Activated CD4-positive, alpha-beta T cell treated with anti-CD3 and anti-CD28 coated beads for 36 hours (primary cell): ENCODE results near the gene SAPCD2. TPM values are rescaled to one million over a fixed set of nuclear protein-coding genes. Genes with fewer than 3 reads are reported as not detected.
"Not testable (repeated sequence)": the region's sequence is repeated elsewhere in the genome, so short reads cannot be mapped to it uniquely, and the experiment has no call there.

Experiments
- ATAC-seq: fragments of 200-7000 bp; cut with Tn5 transposase; one replicate; pipeline ENCODE4 v1.10.0; 2021; ENCODE audit warnings: mild to moderate bottlenecking, moderate library complexity
- CTCF ChIA-PET: fragments of 350-600 bp; sonication (Branson Sonifier 250); formaldehyde crosslinking; loops from one replicate; lab custom pipeline; 2021; ENCODE audit warnings: antibody characterized with exemption; lab: Charles Lee
- POLR2A ChIA-PET: fragments of 350-600 bp; sonication (Branson Sonifier 250); formaldehyde crosslinking; loops from one replicate; lab custom pipeline; 2021; ENCODE audit warnings: antibody characterized with exemption, inconsistent platforms; lab: Charles Lee
- DNase-seq: peaks from one replicate; pipeline ENCODE4 v3.0.0-alpha.2; 2020
- H3K27ac Mint-ChIP-seq: one replicate; pipeline ENCODE4 v1.8.0; 2021; ENCODE audit warnings: mixed read lengths
- H3K27me3 Mint-ChIP-seq: one replicate; pipeline ENCODE4 v1.8.0; 2021; ENCODE audit warnings: mixed read lengths
- H3K36me3 Mint-ChIP-seq: one replicate; pipeline ENCODE4 v1.8.0; 2021; ENCODE audit warnings: low read depth, mixed read lengths
- H3K4me1 Mint-ChIP-seq: one replicate; pipeline ENCODE4 v1.8.0; 2021; ENCODE audit warnings: mixed read lengths
- H3K4me3 Mint-ChIP-seq: one replicate; pipeline ENCODE4 v1.8.0; 2021; ENCODE audit warnings: mild to moderate bottlenecking, moderate library complexity, mixed read lengths
- H3K9me3 Mint-ChIP-seq: one replicate; pipeline ENCODE4 v1.8.0; 2021; ENCODE audit warnings: low read depth, mixed read lengths
- intact Hi-C, 2 experiments: fragments of 100-400 bp; cut with DNase I in 1 of 2; cut with micrococcal nuclease in 1 of 2; formaldehyde crosslinking; loops; one replicate each; pipeline versions ENCODE4 v1.14.2 to v1.15.1; 2022 to 2024; cut with DNase I, micrococcal nuclease
- total RNA-seq, 2 experiments: library from RNA; stranded (reverse); gene quantifications; one replicate each; pipeline ENCODE4 v1.2.3, GENCODE V29; 2021

The SAPCD2 gene
- total RNA-seq, result 1 to 10 TPM; 6.4 to 8.8 TPM

- no peaks in the 10 kb centered on the region for H3K36me3 Mint-ChIP-seq
- peaks cover 9% of the 10 kb centered on the region for H3K4me1 Mint-ChIP-seq
- no peaks in the 10 kb centered on the region for H3K9me3 Mint-ChIP-seq
- DNase-seq (peak; percentile 92), ATAC-seq (peak; percentile 91)
- ChIA-PET POLR2A (interaction anchor here (0.5 to 1.6 kb wide), 4 partner anchors 15 to 117 kb away, joined by 3 to 11 read pairs (median 4); partner anchors contain the start of gene MAN1B1), CTCF (interaction anchor here (0.6 to 4.8 kb wide), 15 partner anchors 10 to 603 kb away, joined by 3 to 32 read pairs (median 4); partner anchors contain the start of genes AJM1 and NPDC1)
- no peaks in the 10 kb centered on the region for H3K27me3 Mint-ChIP-seq
- peak within 1 kb of the TSS; percentile 71 for H3K27ac Mint-ChIP-seq
- intact Hi-C loops, result loop anchor here (1.0 to 2.0 kb wide), 7 partner anchors 14 to 279 kb away; partner anchors contain the start of genes ABCA2 (in 1 of the 2), MAN1B1 (in 1 of the 2), NPDC1 (in 1 of the 2) and TMEM141 (in 1 of the 2)
- peak within 1 kb of the TSS; percentile 71 for H3K4me3 Mint-ChIP-seq
These were observed at the start of gene SAPCD2 for GRCh38 chr9:137070201-137070905. Gene SAPCD2, minus strand, starts transcription at chr9:137070557. Its CDS starts 97 bp downstream, at chr9:137070460.

- not testable (repeated sequence) for DNase-seq, H3K9me3 Mint-ChIP-seq, H3K4me3 Mint-ChIP-seq, H3K36me3 Mint-ChIP-seq, ATAC-seq, H3K27me3 Mint-ChIP-seq, H3K27ac Mint-ChIP-seq
- peaks cover 18% of the 10 kb centered on the region for H3K4me1 Mint-ChIP-seq
- POLR2A ChIA-PET, result interaction anchor here (0.7 to 0.8 kb wide), 2 partner anchors 83 to 97 kb away, joined by 3 to 5 read pairs; no protein-coding TSS in a partner anchor
- intact Hi-C loops, result loop anchor here (1.0 kb wide), 2 partner anchors 105 to 109 kb away; partner anchors contain the start of gene RNF224 (in 2 of the 2)
- CTCF ChIA-PET, result interaction anchor here (0.6 to 1.5 kb wide), 9 partner anchors 11 to 291 kb away, joined by 3 to 7 read pairs (median 3); partner anchors contain the start of genes CYSRT1 and SSNA1
These were observed 47.8 kb upstream of the SAPCD2 start for GRCh38 chr9:137118092-137118603.

GRCh38 chr9:137117269-137117731 lies 46.9 kb upstream of the SAPCD2 start:
- intact Hi-C loops, result no loop called here
- ATAC-seq, result no peak
- Mint-ChIP-seq H3K4me3 (no peak overlapping the region), H3K36me3 (peaks cover 8% of the 10 kb centered on the region), H3K4me1 (peaks cover 17% of the 10 kb centered on the region), H3K9me3 (no peaks in the 10 kb centered on the region), H3K27me3 (no peaks in the 10 kb centered on the region), H3K27ac (no peak overlapping the region)
- DNase-seq, result no peak
- CTCF ChIA-PET, result interaction anchor here (0.7 to 1.5 kb wide), 3 partner anchors 83 to 291 kb away, joined by 3 to 7 read pairs (median 3); no protein-coding TSS in a partner anchor
- POLR2A ChIA-PET, result no interaction called here

GRCh38 chr9:137116728-137117127 lies 46.4 kb upstream of the SAPCD2 start:
- ATAC-seq, result no peak
- CTCF ChIA-PET, result no interaction called here
- DNase-seq, result no peak
- H3K4me1 Mint-ChIP-seq, result peaks cover 13% of the 10 kb centered on the region
- no peaks in the 10 kb centered on the region for H3K9me3 Mint-ChIP-seq
- intact Hi-C loops, result no loop called here
- POLR2A ChIA-PET, result no interaction called here
- H3K36me3 Mint-ChIP-seq, result peaks cover 8% of the 10 kb centered on the region
- H3K4me3 Mint-ChIP-seq, result no peak overlapping the region
- no peaks in the 10 kb centered on the region for H3K27me3 Mint-ChIP-seq
- H3K27ac Mint-ChIP-seq, result no peak overlapping the region

GRCh38 chr9:137116027-137116507 lies 45.7 kb upstream of the SAPCD2 start:
- ChIA-PET CTCF (interaction anchor here (1.3 to 1.9 kb wide), 2 partner anchors 14 to 20 kb away, joined by 5 to 9 read pairs; no protein-coding TSS in a partner anchor), POLR2A (no interaction called here)
- Mint-ChIP-seq H3K4me3 (no peak overlapping the region), H3K9me3 (no peaks in the 10 kb centered on the region), H3K27ac (no peak overlapping the region), H3K4me1 (peaks cover 13% of the 10 kb centered on the region), H3K36me3 (peaks cover 9% of the 10 kb centered on the region), H3K27me3 (no peaks in the 10 kb centered on the region)
- intact Hi-C loops, result no loop called here
- ATAC-seq, result no peak
- no peak for DNase-seq

- DNase-seq, result no peak
- CTCF ChIA-PET, result interaction anchor here (0.6 to 1.9 kb wide), 4 partner anchors 11 to 86 kb away, joined by 3 to 9 read pairs (median 5); no protein-coding TSS in a partner anchor
- Mint-ChIP-seq H3K4me3 (peak overlapping the region; percentile 48), H3K36me3 (peaks cover 12% of the 10 kb centered on the region), H3K27me3 (no peaks in the 10 kb centered on the region), H3K4me1 (peaks cover 13% of the 10 kb centered on the region), H3K27ac (no peak overlapping the region), H3K9me3 (no peaks in the 10 kb centered on the region)
- POLR2A ChIA-PET, result no interaction called here
- no peak for ATAC-seq
- intact Hi-C loops, result loop anchor here (2.0 kb wide), 2 partner anchors 21 to 73 kb away; partner anchors contain the start of genes ANAPC2 (in 1 of the 2) and SSNA1 (in 1 of the 2)
These were observed 45.2 kb upstream of the SAPCD2 start for GRCh38 chr9:137115394-137116026.

- intact Hi-C loops, result loop anchor here (1.0 to 2.0 kb wide), 7 partner anchors 14 to 108 kb away; partner anchors contain the start of genes ANAPC2 (in 1 of the 2), MAN1B1 (in 1 of the 2), NDOR1 (in 1 of the 2) and SSNA1 (in 1 of the 2)
- Mint-ChIP-seq H3K36me3 (peaks cover 12% of the 10 kb centered on the region), H3K9me3 (no peaks in the 10 kb centered on the region), H3K27ac (peak within 1 kb of the TSS; percentile 51), H3K4me3 (peak within 1 kb of the TSS; percentile 72), H3K4me1 (peaks cover 13% of the 10 kb centered on the region), H3K27me3 (no peaks in the 10 kb centered on the region)
- DNase-seq (peak; percentile 89), ATAC-seq (peak; percentile 90)
- CTCF ChIA-PET, result interaction anchor here (0.6 to 1.9 kb wide), 4 partner anchors 10 to 86 kb away, joined by 3 to 9 read pairs (median 5); no protein-coding TSS in a partner anchor
- POLR2A ChIA-PET, result no interaction called here
These were observed 44.4 kb upstream of the SAPCD2 start, which contains the start of gene DPP7 for GRCh38 chr9:137114613-137115393. Gene DPP7, minus strand, starts transcription at chr9:137114733. Its CDS starts 20 bp downstream, at chr9:137114713.

GRCh38 chr9:137114220-137114612 lies 43.9 kb upstream of the SAPCD2 start:
- Mint-ChIP-seq H3K27ac (no peak overlapping the region), H3K36me3 (peaks cover 12% of the 10 kb centered on the region), H3K27me3 (no peaks in the 10 kb centered on the region), H3K4me3 (peak overlapping the region; percentile 72), H3K9me3 (no peaks in the 10 kb centered on the region), H3K4me1 (peaks cover 10% of the 10 kb centered on the region)
- peak; percentile 39 for DNase-seq
- intact Hi-C loops, result loop anchor here (1.0 to 2.0 kb wide), 7 partner anchors 15 to 109 kb away; partner anchors contain the start of genes ANAPC2 (in 1 of the 2), MAN1B1 (in 1 of the 2), NDOR1 (in 1 of the 2) and SSNA1 (in 1 of the 2)
- POLR2A ChIA-PET, result interaction anchor here (1.0 kb wide), 2 partner anchors 18 to 126 kb away, joined by 3 to 4 read pairs; no protein-coding TSS in a partner anchor
- peak; percentile 9 for ATAC-seq
- CTCF ChIA-PET, result interaction anchor here (0.5 to 1.9 kb wide), 4 partner anchors 15 to 177 kb away, joined by 3 to 9 read pairs (median 4); no protein-coding TSS in a partner anchor

- ChIA-PET CTCF (interaction anchor here (0.5 to 1.6 kb wide), 4 partner anchors 16 to 177 kb away, joined by 3 to 4 read pairs (median 3); partner anchors contain the start of gene UAP1L1), POLR2A (interaction anchor here (0.5 to 1.0 kb wide), 3 partner anchors 18 to 127 kb away, joined by 3 to 4 read pairs (median 3); partner anchors contain the start of gene PAXX)
- H3K9me3 Mint-ChIP-seq, result no peaks in the 10 kb centered on the region
- intact Hi-C loops, result loop anchor here (1.0 to 2.0 kb wide), 7 partner anchors 16 to 110 kb away; partner anchors contain the start of genes ANAPC2 (in 1 of the 2), MAN1B1 (in 1 of the 2), NDOR1 (in 1 of the 2) and SSNA1 (in 1 of the 2)
- H3K36me3 Mint-ChIP-seq, result peaks cover 17% of the 10 kb centered on the region
- DNase-seq (peak; percentile 62), ATAC-seq (peak; percentile 28)
- H3K27me3 Mint-ChIP-seq, result no peaks in the 10 kb centered on the region
- peak overlapping the region; percentile 51 for H3K27ac Mint-ChIP-seq
- peak overlapping the region; percentile 72 for H3K4me3 Mint-ChIP-seq
- peaks cover 5% of the 10 kb centered on the region for H3K4me1 Mint-ChIP-seq
These were observed 43.2 kb upstream of the SAPCD2 start for GRCh38 chr9:137113385-137114159.
